MV-4-11 (cell line): ENCODE data around the gene PTPRO.

Experiments
- DNase-seq: peaks from one replicate; lab custom pipeline; 2025; lab: John Stamatoyannopoulos, UW

PTPRO gene

GRCh38 chr12:15558915-15559528, 236.7 kb downstream of the PTPRO start:
- no peak for DNase-seq

- DNase-seq, result no peak
These were observed 239.1 kb downstream of the PTPRO start for GRCh38 chr12:15561396-15561795.

- DNase-seq, result peak; percentile 78
These were observed 240.0 kb downstream of the PTPRO start for GRCh38 chr12:15562263-15562662.

- DNase-seq, result peak; percentile 65
These were observed 241.4 kb downstream of the PTPRO start for GRCh38 chr12:15563663-15564062.

GRCh38 chr12:15574353-15574752, 252.0 kb downstream of the PTPRO start:
- no peak for DNase-seq

GRCh38 chr12:15575671-15576541, 253.6 kb downstream of the PTPRO start:
- no peak for DNase-seq

DNA sequence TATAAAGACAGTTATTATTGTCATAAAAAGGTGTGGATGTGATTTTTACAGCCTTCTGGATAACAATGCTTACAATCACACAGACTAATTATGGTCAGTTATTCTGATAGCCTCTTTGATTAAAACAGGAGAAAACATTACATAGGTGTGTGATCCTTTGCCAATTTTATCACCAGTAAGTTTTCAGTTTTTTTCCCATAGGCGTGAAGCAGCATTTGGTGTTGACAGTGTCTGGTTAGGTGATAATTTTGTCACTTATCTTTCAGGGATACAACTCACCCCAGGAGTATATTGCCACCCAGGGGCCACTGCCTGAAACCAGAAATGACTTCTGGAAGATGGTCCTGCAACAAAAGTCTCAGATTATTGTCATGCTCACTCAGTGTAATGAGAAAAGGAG, 258.1 kb downstream of the PTPRO start:
- no peak for DNase-seq

GRCh38 chr12:15581006-15581405, 258.7 kb downstream of the PTPRO start:
- DNase-seq, result no peak

GRCh38 chr12:15583804-15584203, 261.5 kb downstream of the PTPRO start:
- DNase-seq, result no peak

GRCh38 chr12:15584366-15585041, 262.2 kb downstream of the PTPRO start:
- peak; percentile 48 for DNase-seq

- no peak for DNase-seq
These were observed 267.2 kb downstream of the PTPRO start for GRCh38 chr12:15589328-15590032.

- peak; percentile 35 for DNase-seq
These were observed 268.0 kb downstream of the PTPRO start for GRCh38 chr12:15590180-15590826.

DNA sequence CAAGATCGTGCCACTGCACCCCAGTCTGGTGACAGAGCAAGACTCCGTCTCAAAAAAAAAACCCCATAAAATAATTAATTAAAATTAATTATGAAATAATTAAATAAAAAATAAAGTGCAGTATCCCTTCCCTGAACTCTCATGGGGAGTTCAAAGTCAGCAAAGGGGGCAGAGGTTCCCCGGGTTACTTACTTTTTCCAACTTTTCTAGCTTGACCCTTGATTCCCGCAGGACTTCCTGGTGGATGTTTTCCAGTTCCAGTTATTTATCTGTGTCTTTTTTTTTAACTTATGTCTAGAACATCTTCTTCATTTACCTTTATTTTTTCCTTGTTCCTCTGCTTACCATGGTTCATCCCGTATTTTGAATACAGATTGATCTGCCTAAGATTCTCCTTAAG, 269.5 kb downstream of the PTPRO start:
- DNase-seq, result no peak

DNA sequence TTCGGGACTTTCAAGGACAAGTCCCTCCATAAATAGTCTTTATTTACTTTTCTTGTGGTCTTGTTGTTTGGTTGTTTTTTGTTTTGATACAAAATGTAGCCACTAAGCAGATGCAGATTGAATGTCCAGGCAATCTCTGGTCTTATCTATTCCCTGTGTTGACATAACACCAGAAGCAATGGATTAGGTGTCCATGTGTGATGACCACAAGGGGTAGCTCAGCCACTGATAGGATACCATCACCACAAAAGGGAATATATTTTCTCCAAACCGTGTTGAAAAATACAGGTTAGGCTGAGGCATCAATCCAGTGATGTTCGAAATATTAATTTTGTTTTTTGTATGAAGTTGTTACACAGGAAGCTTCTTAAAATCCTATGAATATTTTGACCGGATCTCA, 270.6 kb downstream of the PTPRO start:
- no peak for DNase-seq

DNA sequence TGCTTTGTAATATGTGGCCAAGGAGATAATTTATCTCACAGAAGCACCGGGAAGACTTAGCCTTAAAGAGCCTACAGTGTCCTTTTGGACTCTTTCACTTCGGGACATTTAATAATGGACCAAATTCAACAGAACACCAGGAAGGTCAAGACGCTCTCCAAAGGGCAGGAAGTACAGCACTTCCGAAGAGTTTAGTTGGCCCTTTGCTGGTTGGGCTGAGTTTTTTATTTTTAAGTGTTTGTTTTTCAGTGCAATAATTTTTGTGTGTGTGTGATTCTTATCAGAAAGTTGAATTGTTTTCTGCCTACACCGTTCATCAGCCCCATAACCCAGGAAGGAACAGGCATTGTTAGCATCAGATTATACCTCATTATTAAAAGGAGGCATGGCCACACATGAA, 273.9 kb downstream of the PTPRO start:
- DNase-seq, result no peak

DNA sequence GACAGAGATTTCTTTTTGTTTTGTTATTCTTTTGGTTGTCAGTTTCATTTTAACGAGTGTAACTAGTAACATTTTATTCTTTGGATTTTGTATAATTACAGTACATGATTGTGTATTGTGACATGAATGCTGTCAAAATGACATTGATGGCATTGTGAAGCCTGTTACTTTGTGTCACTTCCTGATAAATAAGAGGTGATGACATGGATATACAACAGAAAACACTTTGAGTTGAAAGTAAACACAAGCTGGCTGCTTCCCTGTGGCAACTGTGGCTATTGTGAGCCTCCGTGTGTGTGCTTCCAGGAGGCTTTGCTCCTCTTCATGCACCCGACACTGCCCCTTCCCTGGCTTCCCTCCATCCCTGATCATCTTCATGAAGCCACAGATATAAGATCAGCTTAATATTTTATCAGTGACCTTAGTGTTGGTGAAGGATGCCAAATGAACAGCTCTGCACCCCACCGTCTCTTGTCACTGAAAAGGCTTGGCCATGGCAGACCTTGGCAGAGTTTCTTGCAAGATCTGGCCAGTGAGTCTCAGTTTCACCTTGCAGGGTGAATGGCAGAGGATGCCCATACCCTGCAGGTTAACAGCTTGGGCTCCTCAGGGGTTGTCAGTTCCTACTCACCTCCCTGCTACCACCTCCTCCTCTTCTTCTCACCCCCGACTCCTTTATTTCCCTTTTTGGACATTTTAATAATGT, 275.0 kb downstream of the PTPRO start:
- no peak for DNase-seq

GRCh38 chr12:15599266-15600037, 277.1 kb downstream of the PTPRO start:
- DNase-seq, result no peak

GRCh38 chr12:15600223-15600935, 278.1 kb downstream of the PTPRO start:
- no peak for DNase-seq

- DNase-seq, result peak; percentile 49
These were observed 279.0 kb downstream of the PTPRO start for GRCh38 chr12:15601210-15601800.
